Measurements from ENCODE around the gene UCP2.

- TF ChIP-seq MAX (IDR thresholded peaks at IDR 0.05) (no peak), RAD21 (IDR thresholded peaks at IDR 0.05; ENCODE audit: low read depth) (no peak), REST (IDR thresholded peaks at IDR 0.05; ENCODE audit: low read depth) (no peak), TEAD4 (IDR thresholded peaks at IDR 0.05) (no peak), ZBTB7A (IDR thresholded peaks at IDR 0.05; ENCODE audit: low read depth) (no peak), TAF1 (IDR thresholded peaks at IDR 0.05; ENCODE audit: low read depth) (no peak), USF1 (IDR thresholded peaks at IDR 0.05) (no peak)
Observed at GRCh38 chr11:74030723-74031676, 48.4 kb upstream of the UCP2 start.

All from Ishikawa (cell line).